SW 1271 (cell line): Measurements from ENCODE around the gene CCDC117.

Experiments
- DNase-seq, 2 experiments: peaks; one replicate each; lab custom pipeline; 2025; lab: John Stamatoyannopoulos, UW

CCDC117 gene

DNA sequence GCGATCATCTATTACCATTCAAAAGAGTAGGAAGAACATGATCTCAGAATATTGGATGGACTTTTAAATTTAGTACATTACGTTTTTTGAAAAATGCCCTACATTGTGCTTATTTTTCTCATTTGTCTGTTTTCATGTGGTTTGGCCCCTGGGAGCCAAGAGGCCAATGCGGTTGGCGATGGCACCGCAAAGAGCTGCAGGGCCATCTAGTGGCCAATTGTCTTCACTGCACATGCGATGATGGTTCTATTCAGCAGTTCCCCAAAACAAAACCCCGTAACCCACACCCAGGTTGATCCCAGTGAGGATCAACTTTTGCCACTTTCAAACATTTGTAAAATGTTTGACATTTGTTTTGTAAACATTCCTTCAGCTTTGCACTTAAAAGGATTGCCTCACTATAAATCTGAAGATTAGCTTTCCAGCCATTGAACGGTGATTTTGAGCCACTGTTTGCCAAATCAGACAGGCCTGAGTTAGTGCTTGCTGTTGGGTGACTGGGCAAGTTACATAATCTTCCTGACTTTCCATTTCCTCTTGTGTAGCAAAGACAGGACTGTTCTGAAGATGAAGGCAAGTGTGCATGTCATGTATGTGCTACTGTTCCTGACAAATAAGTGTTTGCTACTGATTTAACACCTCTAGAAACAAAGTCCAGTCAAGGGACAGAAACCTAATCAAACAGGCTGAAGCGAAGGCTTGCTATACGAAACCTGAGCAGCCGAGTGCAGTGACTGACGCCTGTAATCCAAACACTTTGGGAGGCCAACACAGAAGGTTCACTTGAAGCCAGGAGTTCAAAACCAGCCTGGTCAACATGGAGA lies 57.1 kb downstream of the CCDC117 start:
- DNase-seq: peak in 1 of 2 experiments; percentile 18

DNA sequence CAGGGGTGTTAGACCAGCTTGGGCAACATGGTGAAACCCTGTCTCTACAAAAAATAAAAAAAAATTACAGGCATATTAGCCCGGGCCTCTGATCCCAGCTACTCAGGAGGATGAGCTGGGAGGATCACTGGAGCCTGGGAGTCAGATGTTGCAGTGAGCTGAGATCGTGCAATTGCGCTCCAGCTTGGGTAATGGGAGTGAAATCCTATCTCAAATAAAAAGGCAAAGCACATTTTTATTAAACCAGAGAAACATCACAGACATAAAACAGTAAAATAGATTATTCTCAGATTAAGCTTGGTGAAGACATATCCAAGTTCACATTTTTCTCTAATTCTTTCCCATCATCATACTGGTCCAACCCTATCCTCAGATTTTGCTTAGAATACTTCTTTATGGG lies 57.9 kb downstream of the CCDC117 start:
- no peak for DNase-seq

DNA sequence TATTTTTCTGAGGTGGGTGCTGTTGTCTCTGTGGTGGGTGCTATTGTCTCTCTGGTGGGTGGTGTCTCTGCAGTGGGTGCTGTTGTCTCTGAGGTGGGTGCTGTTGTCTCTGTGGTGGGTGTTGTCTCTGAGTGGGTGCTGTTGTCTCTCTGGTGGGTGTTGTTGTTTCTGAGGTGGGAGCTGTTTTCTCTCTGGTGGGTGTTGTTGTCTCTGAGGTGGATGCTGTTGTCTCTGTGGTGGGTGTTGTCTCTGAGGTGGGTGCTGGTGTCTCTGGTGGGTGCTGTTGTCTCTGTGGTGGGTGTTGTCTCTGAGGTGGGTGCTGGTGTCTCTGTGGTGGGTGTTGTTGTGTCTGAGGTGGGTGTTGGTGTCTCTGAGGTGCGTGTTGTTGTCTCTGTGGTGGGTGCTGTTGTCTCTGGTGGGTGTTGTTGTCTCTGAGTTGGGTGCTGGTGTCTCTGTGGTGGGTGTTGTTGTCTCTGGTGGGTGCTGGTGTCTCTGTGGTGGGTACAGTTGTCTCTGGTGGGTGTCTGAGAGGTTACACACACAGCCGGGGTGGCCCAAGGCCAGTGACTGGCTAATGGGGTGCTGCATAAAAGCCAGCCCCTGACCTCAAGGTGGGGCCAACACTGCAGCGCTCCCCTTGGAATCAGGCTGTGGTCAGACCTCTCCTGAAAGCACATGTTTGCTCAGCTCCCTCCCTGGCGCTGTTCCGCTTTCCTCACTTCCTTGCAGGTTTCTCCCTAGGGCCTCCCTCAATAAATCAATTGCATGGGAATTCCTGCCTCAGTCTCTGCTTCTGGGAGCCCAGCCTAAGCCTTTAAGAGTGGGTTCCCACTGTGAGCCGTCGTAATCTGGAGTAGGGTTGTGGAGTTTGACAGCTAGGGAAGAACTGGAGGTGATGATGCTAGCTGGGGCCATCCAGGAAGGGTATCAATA lies 58.9 kb downstream of the CCDC117 start:
- DNase-seq: no peak

DNA sequence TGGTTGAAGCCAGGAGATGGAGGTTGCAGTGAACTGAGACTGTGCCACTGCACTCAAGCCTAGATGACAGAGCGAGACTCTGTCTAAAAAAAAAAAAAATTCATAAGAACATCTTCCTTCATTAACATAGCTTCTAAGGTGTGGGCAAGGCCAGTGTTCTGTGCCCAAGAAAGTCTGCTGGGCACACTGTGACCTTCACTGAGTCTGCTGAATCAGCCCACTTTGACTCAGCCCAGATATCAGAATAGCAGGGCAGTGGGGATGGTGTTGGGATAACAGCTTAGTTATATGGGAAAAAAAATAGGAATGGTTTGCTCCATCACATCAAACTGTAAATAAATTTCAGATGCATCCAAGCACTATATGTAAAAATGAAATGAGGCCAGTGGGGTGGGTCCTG lies 60.2 kb downstream of the CCDC117 start:
- no peak for DNase-seq

DNA sequence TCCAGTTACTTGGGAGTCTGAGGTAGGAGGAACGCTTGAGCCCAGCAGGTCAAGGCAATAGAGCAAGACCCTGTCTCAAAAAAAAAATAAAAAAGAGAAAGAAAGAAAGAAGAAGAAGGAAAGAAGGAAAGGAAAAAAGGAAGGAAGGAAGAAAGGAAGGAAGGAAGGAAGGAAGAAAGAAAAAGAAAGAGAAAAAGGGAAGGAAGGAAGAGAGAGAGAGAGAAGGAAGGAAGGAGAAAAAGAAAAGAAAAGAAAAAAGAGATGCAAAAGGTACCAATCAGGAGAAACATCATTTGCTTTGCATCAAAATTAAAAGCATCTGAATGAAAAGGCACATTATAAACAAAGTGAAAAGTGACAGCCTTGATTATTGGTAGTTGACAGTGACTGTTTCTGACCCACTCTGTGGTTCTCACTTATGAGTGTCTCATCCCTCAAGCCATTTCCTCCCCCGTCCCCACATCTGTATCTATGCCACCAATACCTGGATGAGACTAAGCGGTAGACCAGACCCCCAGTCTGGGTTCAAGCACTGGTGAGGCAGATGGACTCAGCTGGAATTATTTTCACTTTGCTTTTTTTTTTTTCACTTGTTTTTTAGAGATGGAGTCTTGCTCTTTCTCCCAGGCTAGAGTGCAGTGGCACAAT lies 60.9 kb downstream of the CCDC117 start:
- no peak for DNase-seq

DNA sequence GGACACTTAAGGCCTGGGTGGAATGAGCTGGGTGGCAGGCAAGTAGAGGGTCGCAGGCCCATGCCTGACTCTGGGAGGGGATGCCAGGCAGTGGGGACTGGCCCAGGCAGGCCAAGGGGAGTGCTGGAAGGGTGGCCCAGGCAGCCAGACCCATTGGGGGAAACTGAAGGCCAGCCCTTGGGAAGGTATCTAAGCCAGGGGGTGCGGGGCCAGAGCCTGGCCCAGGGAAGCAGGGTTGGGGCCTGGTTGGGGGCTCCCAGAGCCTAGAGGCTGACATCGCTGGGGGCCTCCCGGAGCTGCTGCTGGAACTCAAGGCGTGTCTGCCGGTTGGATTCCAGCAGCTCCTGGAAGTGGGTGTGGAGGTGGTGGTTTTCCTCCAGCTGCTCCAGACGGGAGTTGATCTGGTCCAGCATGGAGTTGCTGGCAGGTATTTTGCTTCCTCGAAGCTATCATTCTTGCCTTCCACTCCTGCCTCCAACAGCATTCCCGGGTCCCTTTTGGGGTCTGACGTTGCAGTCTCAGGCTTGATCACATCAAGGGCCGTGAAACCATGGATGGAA lies 63.2 kb downstream of the CCDC117 start:
- no peak for DNase-seq

DNA sequence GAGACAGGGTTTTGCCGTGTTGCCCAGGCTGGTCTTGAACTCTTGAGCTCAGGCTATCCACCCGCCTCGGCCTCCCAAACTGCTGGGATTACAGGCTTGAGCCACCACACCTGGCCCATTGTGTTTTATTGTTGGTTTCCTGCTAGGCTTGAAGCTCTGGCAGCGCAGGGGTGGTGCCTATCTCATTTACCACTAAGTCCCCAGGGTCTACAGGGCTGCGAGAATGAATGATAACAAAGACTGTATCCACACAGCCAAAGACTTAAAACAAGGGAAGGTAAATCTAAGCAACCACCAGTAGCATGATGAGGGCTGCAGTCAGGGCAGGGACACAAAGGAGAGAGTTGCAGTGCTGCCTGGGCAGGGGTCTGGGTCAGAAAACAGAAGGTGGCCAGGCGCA lies 65.1 kb downstream of the CCDC117 start:
- no peak for DNase-seq
